ENCODE data around the gene HSCB.

- TF ChIP-seq, protein P1, sequence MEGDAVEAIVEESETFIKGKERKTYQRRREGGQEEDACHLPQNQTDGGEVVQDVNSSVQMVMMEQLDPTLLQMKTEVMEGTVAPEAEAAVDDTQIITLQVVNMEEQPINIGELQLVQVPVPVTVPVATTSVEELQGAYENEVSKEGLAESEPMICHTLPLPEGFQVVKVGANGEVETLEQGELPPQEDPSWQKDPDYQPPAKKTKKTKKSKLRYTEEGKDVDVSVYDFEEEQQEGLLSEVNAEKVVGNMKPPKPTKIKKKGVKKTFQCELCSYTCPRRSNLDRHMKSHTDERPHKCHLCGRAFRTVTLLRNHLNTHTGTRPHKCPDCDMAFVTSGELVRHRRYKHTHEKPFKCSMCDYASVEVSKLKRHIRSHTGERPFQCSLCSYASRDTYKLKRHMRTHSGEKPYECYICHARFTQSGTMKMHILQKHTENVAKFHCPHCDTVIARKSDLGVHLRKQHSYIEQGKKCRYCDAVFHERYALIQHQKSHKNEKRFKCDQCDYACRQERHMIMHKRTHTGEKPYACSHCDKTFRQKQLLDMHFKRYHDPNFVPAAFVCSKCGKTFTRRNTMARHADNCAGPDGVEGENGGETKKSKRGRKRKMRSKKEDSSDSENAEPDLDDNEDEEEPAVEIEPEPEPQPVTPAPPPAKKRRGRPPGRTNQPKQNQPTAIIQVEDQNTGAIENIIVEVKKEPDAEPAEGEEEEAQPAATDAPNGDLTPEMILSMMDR (IDR thresholded peaks at IDR 0.05), result no peak
- TF ChIP-seq POLR2A (IDR thresholded peaks at IDR 0.05), result no peak
Observed at GRCh38 chr22:28710107-28710506, 31.7 kb upstream of the HSCB start.
